GM23248 (cell line): ENCODE measurements around the gene ELMO1.

ENCODE experiments used
- EZH2 ChIP-seq: fragments of 200-600 bp; sonication (generic); IDR thresholded peaks from 2 replicates; pipeline ENCODE4 v1.6.1; 2018; ENCODE audit warnings: antibody characterized with exemption, mild to moderate bottlenecking; ENCODE audit not compliant: insufficient read depth, poor library complexity, severe bottlenecking
- EZH2phosphoT487 ChIP-seq: fragments of 200-600 bp; sonication (generic); IDR thresholded peaks from 2 replicates; pipeline ENCODE4 v1.6.1; 2018; ENCODE audit warnings: antibody characterized with exemption, moderate library complexity, mild to moderate bottlenecking, low read depth; ENCODE audit not compliant: insufficient read depth

DNA sequence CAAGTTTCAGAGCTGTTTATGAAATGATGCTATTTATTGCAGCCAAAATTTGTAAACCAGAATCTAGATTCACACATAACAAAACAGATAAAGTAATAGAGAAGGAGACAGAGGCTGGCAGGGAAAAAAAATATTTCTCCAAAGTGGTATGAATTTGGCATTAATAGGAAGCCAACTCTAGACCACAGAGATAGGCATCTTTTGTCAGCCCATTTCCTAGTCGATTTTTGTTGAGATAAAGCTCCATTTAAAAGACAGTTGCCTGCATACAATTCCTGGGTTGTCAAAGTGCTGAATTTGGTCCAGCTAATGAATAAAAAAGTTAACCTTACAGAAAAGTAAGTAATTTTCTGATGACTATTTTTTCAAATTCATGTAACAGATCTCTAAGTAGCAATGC, 219.3 kb downstream of the ELMO1 start:
- no peak for TF ChIP-seq EZH2phosphoT487
- no peak for TF ChIP-seq EZH2
